Measurements from ENCODE around the gene DAPP1. TPM values are rescaled to one million over a fixed set of nuclear protein-coding genes. Genes with fewer than 3 reads are reported as not detected.

The DAPP1 gene
- total RNA-seq, 4 donors from 2014 or later = 1.6 to 6.1 (median 4.2) TPM

- no peak for ATAC-seq (ENCODE audit: low FRiP score)
- DNase-seq (ENCODE audit: low spot score) = no peak
- no peak for TF ChIP-seq CTCF (IDR thresholded peaks at IDR 0.05)
Measured at GRCh38 chr4:99832758-99833157, 16.1 kb downstream of the DAPP1 start.

GRCh38 chr4:99833756-99834155 is 17.1 kb downstream of the DAPP1 start:
- no peak for TF ChIP-seq CTCF (IDR thresholded peaks at IDR 0.05)
- DNase-seq (ENCODE audit: low spot score) = no peak

GRCh38 chr4:99834569-99834968 is 17.9 kb downstream of the DAPP1 start:
- DNase-seq (ENCODE audit: low spot score) (no peak), ATAC-seq (ENCODE audit: low FRiP score) (no peak)
- no peak for TF ChIP-seq CTCF (IDR thresholded peaks at IDR 0.05)

More at GRCh38 chr4:99833756-99834155, 17.1 kb downstream of the DAPP1 start:
- ATAC-seq (ENCODE audit: low FRiP score) = no peak

GRCh38 chr4:99835942-99836341 is 19.3 kb downstream of the DAPP1 start:
- no peak for TF ChIP-seq CTCF (IDR thresholded peaks at IDR 0.05)
- ATAC-seq (ENCODE audit: low FRiP score) (no peak), DNase-seq (ENCODE audit: low spot score) (no peak)

GRCh38 chr4:99838927-99839326 is 22.3 kb downstream of the DAPP1 start:
- ATAC-seq (ENCODE audit: low FRiP score) (no peak), DNase-seq (ENCODE audit: low spot score) (no peak)
- TF ChIP-seq CTCF (IDR thresholded peaks at IDR 0.05) = no peak

- ATAC-seq (ENCODE audit: low FRiP score) (no peak), DNase-seq (ENCODE audit: low spot score) (no peak)
- TF ChIP-seq CTCF (IDR thresholded peaks at IDR 0.05) = no peak
Measured at GRCh38 chr4:99841129-99841528, 24.5 kb downstream of the DAPP1 start.

GRCh38 chr4:99843413-99843812 is 26.8 kb downstream of the DAPP1 start:
- no peak for TF ChIP-seq CTCF (IDR thresholded peaks at IDR 0.05)
- no peak for ATAC-seq (ENCODE audit: low FRiP score)
- DNase-seq (ENCODE audit: low spot score) = no peak
